Measurements from ENCODE around the gene MAGEA2B.
"Not testable (repeated sequence)": the region's sequence is repeated elsewhere in the genome, so short reads cannot be mapped to it uniquely, and the experiment has no call there.

Gene MAGEA2B

DNA sequence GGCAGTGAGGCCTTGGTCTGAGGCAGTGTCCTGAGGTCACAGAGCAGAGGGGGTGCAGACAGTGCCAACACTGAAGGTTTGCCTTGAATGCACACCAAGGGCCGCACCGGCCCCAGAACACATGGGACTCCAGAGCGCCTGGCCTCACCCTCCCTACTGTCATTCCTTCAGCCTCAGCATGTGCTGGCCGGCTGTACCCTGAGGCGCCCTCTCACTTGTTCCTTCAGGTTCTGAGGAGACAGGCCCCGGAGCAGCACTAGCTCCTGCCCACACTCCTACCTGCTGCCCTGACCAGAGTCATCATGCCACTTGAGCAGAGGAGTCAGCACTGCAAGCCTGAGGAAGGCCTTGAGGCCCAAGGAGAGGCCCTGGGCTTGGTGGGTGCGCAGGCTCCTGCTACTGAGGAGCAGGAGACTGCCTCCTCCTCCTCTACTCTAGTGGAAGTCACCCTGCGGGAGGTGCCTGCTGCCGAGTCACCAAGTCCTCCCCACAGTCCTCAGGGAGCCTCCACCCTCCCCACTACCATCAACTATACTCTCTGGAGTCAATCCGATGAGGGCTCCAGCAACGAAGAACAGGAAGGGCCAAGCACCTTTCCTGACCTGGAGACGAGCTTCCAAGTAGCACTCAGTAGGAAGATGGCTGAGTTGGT lies 21.6 kb downstream of the MAGEA2B start:
- Histone ChIP-seq H3K9ac (no peak overlapping the region), H3K9me3 (ENCODE audit: control insufficient read depth, low read length) (no peaks in the 10 kb centered on the region), H3K4me1 (no peaks in the 10 kb centered on the region), H3K36me3 (ENCODE audit: control insufficient read depth, insufficient read depth, low read length) (no peaks in the 10 kb centered on the region), H3K27ac (no peak overlapping the region), H3K4me3 (ENCODE audit: low read depth, low read length) (no peak overlapping the region), H3K27me3 (ENCODE audit: control insufficient read depth, insufficient read depth, low read length) (no peaks in the 10 kb centered on the region), H3K4me2 (ENCODE audit: low read length) (no peak overlapping the region), H3K79me2 (no peaks in the 10 kb centered on the region), H2AFZ (no peak overlapping the region)
- TF ChIP-seq, protein P1, sequence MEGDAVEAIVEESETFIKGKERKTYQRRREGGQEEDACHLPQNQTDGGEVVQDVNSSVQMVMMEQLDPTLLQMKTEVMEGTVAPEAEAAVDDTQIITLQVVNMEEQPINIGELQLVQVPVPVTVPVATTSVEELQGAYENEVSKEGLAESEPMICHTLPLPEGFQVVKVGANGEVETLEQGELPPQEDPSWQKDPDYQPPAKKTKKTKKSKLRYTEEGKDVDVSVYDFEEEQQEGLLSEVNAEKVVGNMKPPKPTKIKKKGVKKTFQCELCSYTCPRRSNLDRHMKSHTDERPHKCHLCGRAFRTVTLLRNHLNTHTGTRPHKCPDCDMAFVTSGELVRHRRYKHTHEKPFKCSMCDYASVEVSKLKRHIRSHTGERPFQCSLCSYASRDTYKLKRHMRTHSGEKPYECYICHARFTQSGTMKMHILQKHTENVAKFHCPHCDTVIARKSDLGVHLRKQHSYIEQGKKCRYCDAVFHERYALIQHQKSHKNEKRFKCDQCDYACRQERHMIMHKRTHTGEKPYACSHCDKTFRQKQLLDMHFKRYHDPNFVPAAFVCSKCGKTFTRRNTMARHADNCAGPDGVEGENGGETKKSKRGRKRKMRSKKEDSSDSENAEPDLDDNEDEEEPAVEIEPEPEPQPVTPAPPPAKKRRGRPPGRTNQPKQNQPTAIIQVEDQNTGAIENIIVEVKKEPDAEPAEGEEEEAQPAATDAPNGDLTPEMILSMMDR (IDR thresholded peaks at IDR 0.05) = no peak

DNA sequence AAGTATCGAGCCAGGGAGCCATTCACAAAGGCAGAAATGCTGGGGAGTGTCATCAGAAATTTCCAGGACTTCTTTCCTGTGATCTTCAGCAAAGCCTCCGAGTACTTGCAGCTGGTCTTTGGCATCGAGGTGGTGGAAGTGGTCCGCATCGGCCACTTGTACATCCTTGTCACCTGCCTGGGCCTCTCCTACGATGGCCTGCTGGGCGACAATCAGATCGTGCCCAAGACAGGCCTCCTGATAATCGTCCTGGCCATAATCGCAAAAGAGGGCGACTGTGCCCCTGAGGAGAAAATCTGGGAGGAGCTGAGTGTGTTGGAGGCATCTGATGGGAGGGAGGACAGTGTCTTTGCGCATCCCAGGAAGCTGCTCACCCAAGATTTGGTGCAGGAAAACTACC lies 22.1 kb downstream of the MAGEA2B start:
- not testable (repeated sequence) for H3K4me1 ChIP-seq; H3K27ac ChIP-seq; H3K9me3 ChIP-seq (ENCODE audit: control insufficient read depth, low read length); H3K4me2 ChIP-seq (ENCODE audit: low read length); H3K79me2 ChIP-seq; H3K27me3 ChIP-seq (ENCODE audit: control insufficient read depth, insufficient read depth, low read length); H3K36me3 ChIP-seq (ENCODE audit: control insufficient read depth, insufficient read depth, low read length); H3K9ac ChIP-seq; H3K4me3 ChIP-seq (ENCODE audit: low read depth, low read length); H2AFZ ChIP-seq

DNA sequence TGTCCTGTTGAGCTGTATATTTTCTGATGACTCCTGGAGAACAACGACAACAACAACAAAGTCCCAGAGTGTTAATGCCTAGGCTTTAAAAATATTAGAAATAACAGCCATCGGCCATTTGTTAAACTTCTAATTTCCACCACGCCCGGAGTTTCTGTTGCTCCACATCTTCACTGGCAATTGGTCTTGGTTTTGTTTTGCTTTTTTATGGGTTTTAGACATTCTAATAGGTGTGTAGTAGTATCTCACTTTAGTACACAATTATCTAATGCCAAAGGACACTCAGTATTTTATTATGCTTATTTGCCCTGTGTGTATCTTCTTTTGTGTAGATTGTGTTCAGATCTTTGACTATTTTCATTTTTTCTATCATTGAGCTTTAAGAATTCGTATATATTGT lies 24.1 kb downstream of the MAGEA2B start:
- Histone ChIP-seq H2AFZ (no peak overlapping the region), H3K9me3 (ENCODE audit: control insufficient read depth, low read length) (no peaks in the 10 kb centered on the region), H3K4me3 (ENCODE audit: low read depth, low read length) (no peak overlapping the region), H3K27me3 (ENCODE audit: control insufficient read depth, insufficient read depth, low read length) (no peaks in the 10 kb centered on the region), H3K36me3 (ENCODE audit: control insufficient read depth, insufficient read depth, low read length) (no peaks in the 10 kb centered on the region), H3K4me2 (ENCODE audit: low read length) (no peak overlapping the region), H3K4me1 (no peaks in the 10 kb centered on the region), H3K79me2 (no peaks in the 10 kb centered on the region), H3K9ac (no peak overlapping the region), H3K27ac (no peak overlapping the region)
- TF ChIP-seq, protein P1 (IDR thresholded peaks at IDR 0.05) = no peak

DNA sequence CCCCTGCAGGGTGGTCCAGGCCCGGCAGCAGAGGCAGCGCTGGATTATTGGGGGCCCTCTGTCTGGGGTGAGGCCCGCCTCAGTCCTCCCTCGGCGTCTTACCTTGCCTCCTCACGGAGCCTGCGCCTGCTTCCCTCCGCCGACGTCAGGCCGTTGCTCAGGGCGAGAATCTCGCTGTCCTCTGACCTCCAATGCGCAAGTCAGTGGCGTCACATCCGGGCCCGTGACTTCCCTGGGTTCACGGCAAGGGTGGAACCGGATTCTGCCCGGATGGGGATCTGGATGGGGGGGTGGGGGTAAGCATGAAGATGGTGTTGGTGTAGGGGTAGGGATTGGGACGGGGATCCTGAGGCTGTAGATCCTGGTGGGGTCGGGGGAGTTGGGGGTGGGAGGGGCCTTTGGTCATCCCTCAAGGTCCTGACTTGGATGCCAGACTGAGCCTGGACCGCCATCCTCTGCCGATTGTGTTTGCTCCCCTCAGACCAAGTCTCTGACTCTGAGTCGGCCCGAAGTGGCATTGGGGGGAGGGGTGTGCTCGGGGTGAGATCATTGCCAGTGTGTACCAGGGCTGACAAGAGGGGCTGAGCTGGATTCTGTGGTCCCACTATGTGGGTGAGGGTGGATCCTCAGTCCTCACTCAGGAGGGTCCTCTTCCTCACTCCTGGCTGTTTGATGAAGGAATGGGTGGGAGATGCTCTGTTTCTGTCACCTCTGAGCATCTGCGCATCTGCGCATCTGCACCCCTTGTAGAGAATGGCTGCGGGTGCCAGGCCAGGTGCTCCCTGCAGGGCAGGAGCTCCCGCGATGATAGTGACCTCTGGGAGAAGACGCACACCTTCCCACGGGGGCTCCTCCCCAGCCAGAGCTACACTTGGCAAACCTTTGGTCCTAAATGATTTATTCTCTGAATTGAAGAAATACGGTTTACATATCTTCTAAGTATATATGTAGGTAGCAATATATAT lies 39.5 kb downstream of the MAGEA2B start, which contains the start of gene MAGEA2:
Gene MAGEA2 (minus strand): TSS at position 157 of the 965 bp plus-strand sequence. CDS start 2,479 bp downstream, outside the sequence.
- not testable (repeated sequence) for H3K4me2 ChIP-seq (ENCODE audit: low read length); H3K27ac ChIP-seq; H3K36me3 ChIP-seq (ENCODE audit: control insufficient read depth, insufficient read depth, low read length); H3K4me3 ChIP-seq (ENCODE audit: low read depth, low read length); H3K4me1 ChIP-seq; H3K79me2 ChIP-seq; H3K9ac ChIP-seq; H2AFZ ChIP-seq; H3K9me3 ChIP-seq (ENCODE audit: control insufficient read depth, low read length); H3K27me3 ChIP-seq (ENCODE audit: control insufficient read depth, insufficient read depth, low read length)

DNA sequence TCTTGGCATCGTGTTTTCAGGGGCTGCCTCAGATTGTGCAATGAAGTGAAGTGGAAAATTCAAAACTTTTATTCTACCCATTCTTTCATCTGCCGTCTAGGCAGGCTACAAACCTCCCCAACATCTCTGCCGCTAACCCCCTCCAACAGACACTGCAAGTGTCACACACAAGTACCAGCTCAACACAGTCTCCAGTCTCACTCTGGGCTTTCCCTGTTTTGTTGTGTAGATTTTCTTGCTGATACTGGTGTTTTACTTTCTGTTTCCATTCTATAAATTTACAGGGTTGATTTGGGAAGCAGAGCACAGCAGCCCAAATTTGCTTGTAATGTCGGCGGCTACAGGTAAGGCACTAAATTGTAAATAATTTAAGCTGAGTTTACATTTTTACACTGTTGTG lies 40.4 kb downstream of the MAGEA2B start:
- H2AFZ ChIP-seq; H3K4me3 ChIP-seq (ENCODE audit: low read depth, low read length); H3K9ac ChIP-seq; H3K79me2 ChIP-seq; H3K27me3 ChIP-seq (ENCODE audit: control insufficient read depth, insufficient read depth, low read length); H3K27ac ChIP-seq; H3K4me1 ChIP-seq; H3K4me2 ChIP-seq (ENCODE audit: low read length); H3K36me3 ChIP-seq (ENCODE audit: control insufficient read depth, insufficient read depth, low read length); H3K9me3 ChIP-seq (ENCODE audit: control insufficient read depth, low read length): not testable (repeated sequence)

DNA sequence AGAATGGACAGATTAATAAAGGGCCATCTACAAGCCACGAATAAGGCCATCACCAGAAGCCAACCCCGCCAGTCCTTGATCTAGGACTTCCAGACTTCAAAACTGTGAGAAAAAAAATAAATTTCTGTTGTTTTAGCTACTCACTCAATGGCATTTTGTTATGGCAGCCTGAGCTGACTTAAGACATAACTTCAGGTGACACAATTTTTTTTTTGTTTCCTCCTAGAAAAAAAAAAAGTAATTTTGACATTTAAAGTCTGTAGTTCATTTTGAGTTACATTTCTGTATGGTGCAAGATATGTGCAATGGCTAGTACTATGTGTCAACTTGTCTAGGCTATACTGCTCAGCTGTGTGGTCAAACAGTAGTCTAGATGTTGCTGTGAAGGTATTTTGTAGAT lies 44.5 kb downstream of the MAGEA2B start, which contains the start of gene CSAG3:
Gene CSAG3 (plus strand): TSS at position 301 of the 400 bp plus-strand sequence.
- H3K27ac ChIP-seq; H3K9ac ChIP-seq; H3K27me3 ChIP-seq (ENCODE audit: control insufficient read depth, insufficient read depth, low read length); H3K4me2 ChIP-seq (ENCODE audit: low read length); H3K9me3 ChIP-seq (ENCODE audit: control insufficient read depth, low read length); H3K4me3 ChIP-seq (ENCODE audit: low read depth, low read length); H3K4me1 ChIP-seq; H2AFZ ChIP-seq; H3K79me2 ChIP-seq; H3K36me3 ChIP-seq (ENCODE audit: control insufficient read depth, insufficient read depth, low read length): not testable (repeated sequence)

DNA sequence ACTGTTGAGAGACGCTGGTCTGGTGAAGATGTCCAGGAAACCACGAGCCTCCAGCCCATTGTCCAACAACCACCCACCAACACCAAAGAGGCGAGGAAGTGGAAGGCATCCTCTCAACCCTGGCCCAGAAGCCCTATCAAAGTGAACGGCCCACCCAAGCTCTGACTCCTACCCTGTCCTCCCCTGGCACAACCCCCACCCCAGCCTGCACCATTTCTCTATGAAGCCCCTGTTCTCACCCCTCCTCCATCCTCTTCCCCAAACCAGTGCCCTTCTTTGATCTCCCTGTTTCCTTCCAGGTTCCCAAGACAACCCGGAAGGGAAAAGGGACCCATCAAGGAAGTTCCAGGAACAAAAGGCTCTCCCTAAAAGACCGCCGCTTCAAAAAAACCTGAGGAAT lies 45.1 kb downstream of the MAGEA2B start:
- H3K4me1 ChIP-seq; H3K27me3 ChIP-seq (ENCODE audit: control insufficient read depth, insufficient read depth, low read length); H3K9me3 ChIP-seq (ENCODE audit: control insufficient read depth, low read length); H3K27ac ChIP-seq; H3K9ac ChIP-seq; H3K79me2 ChIP-seq; H3K36me3 ChIP-seq (ENCODE audit: control insufficient read depth, insufficient read depth, low read length); H2AFZ ChIP-seq; H3K4me3 ChIP-seq (ENCODE audit: low read depth, low read length); H3K4me2 ChIP-seq (ENCODE audit: low read length): not testable (repeated sequence)

DNA sequence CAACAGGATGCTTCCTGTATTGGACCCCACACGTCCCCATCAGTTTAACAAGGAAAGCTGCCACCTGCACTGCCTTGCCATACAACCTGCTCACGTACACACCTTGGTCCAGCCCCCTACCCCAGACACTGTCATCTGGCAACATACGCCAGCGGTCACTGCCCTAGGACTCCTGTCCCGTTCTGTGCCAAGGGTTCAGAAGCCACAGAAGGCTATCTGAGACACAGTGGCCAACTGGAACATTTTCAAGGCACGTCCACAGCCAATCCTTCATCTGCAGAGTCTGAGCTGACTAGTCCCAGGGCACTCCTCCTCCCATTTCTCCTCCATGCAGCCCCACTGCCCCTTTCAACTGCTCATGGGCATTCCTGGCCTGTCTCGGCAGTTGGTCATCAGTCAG lies 47.2 kb downstream of the MAGEA2B start:
- not testable (repeated sequence) for H3K4me1 ChIP-seq, H3K9ac ChIP-seq, H3K27ac ChIP-seq

DNA sequence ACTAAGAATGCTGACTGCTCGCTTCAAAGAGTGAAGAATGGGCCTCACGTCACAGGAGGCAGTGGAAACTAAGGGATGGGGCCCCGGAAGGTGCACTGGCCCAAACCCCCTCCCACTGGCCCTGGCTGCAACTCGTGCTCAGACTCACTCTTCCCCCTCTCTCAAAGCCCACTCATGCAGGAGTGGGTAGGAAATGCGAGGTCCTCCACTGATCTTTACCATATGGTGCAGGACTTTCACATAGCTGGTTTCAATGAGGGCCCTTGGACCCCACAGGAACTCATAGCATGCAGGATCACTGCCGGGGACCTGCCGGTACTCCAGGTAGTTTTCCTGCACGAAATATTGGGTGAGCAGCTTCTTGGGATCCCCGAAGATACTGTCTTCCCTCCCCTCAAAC lies 52.1 kb downstream of the MAGEA2B start:
- not testable (repeated sequence) for H3K4me3 ChIP-seq (ENCODE audit: low read depth, low read length); H3K9me3 ChIP-seq (ENCODE audit: control insufficient read depth, low read length); H3K4me2 ChIP-seq (ENCODE audit: low read length); H3K27me3 ChIP-seq (ENCODE audit: control insufficient read depth, insufficient read depth, low read length); H3K4me1 ChIP-seq; H2AFZ ChIP-seq; H3K27ac ChIP-seq; H3K36me3 ChIP-seq (ENCODE audit: control insufficient read depth, insufficient read depth, low read length); H3K79me2 ChIP-seq; H3K9ac ChIP-seq

More for the DNA sequence above, 47.2 kb downstream of the MAGEA2B start:
- H3K36me3 ChIP-seq (ENCODE audit: control insufficient read depth, insufficient read depth, low read length); H3K4me3 ChIP-seq (ENCODE audit: low read depth, low read length); H3K27me3 ChIP-seq (ENCODE audit: control insufficient read depth, insufficient read depth, low read length); H3K4me2 ChIP-seq (ENCODE audit: low read length); H3K79me2 ChIP-seq; H3K9me3 ChIP-seq (ENCODE audit: control insufficient read depth, low read length); H2AFZ ChIP-seq: not testable (repeated sequence)

All from parathyroid adenoma (tissue), 2 donors.